HepG2 (cell line): ENCODE measurements around the gene CSNK2B. TPM values are rescaled to one million over a fixed set of nuclear protein-coding genes. Genes with fewer than 3 reads are reported as not detected.

Experiments
- CCAR2 ChIP-seq: fragments of 200-400 bp; formaldehyde crosslinking; optimal IDR thresholded peaks from 2 replicates; pipeline ENCODE3; 2018; ENCODE audit warnings: low read depth, mild to moderate bottlenecking, low read length, moderate library complexity
- ELF3 ChIP-seq: IDR thresholded peaks from 2 replicates; pipeline ENCODE4 v1.6.1; 2016; ENCODE audit warnings: missing genetic modification reagents, missing compliant biosample characterization
- GLI4 ChIP-seq: sonication (generic); formaldehyde crosslinking; IDR thresholded peaks from 2 replicates; pipeline ENCODE4 v1.5.1; 2020; ENCODE audit warnings: missing genetic modification reagents, mild to moderate bottlenecking, moderate library complexity, borderline replicate concordance
- HDAC6 ChIP-seq: fragments of 200-600 bp; sonication (generic); IDR thresholded peaks from 2 replicates; pipeline ENCODE4 v1.7.0; 2017; ENCODE audit warnings: mild to moderate bottlenecking, antibody characterized with exemption, low read length, low read depth
- TEAD3 ChIP-seq: optimal IDR thresholded peaks from 2 replicates; pipeline ENCODE3; 2016; ENCODE audit warnings: borderline replicate concordance
- XBP1 ChIP-seq: sonication (generic); formaldehyde crosslinking; IDR thresholded peaks from 2 replicates; pipeline ENCODE4 v1.5.0; 2020; ENCODE audit warnings: missing genetic modification reagents
- ZFP36L2 ChIP-seq: sonication (generic); formaldehyde crosslinking; IDR thresholded peaks from 2 replicates; pipeline ENCODE4 v1.4.0; 2020; ENCODE audit warnings: missing genetic modification reagents
- polyA plus RNA-seq, 8 experiments: library from polyadenylated mRNA; depleted of rRNA in 3 of 8; stranded (reverse) in 7 of 8; unstranded in 1 of 8; fragments of >200 nt; fragmentation: Illumina TruSeq in 4 of 8; extraction: Trizol in 4 of 8; gene quantifications; 2 replicates each; pipeline versions ENCODE4 v1.2.1 to v1.2.3, GENCODE V29; 2011 to 2016; ENCODE audit warnings: low read depth in 4 of 8, missing spikeins in 1 of 8, mixed read lengths in 1 of 8; ENCODE audit not compliant: insufficient read depth in 1 of 8
- total RNA-seq, 5 experiments: library from RNA; depleted of rRNA; stranded (reverse); fragments of >200 nt; fragmentation: Illumina TruSeq; extraction: Trizol; gene quantifications; 2 replicates each; pipeline ENCODE4 v1.2.3, GENCODE V29; 2016; ENCODE audit warnings: low read depth in 1 of 5
- TF ChIP-seq, protein P1 (sequence below): sonication (generic); formaldehyde crosslinking; IDR thresholded peaks from 2 replicates; pipeline ENCODE4 v1.4.0; 2020; ENCODE audit warnings: missing genetic modification reagents
- TF ChIP-seq, protein P2 (sequence below): sonication (generic); formaldehyde crosslinking; IDR thresholded peaks from one replicate; pipeline ENCODE4 v1.5.1; 2020; ENCODE audit warnings: mild to moderate bottlenecking, missing genetic modification reagents; ENCODE audit errors: not compliant biosample characterization

CSNK2B gene
- total and polyA plus RNA-seq, 2 of the 13 experiments (the other 11 are each of a cell fraction or from before 2014, with no cell fraction given): 111 to 296 TPM

DNA sequence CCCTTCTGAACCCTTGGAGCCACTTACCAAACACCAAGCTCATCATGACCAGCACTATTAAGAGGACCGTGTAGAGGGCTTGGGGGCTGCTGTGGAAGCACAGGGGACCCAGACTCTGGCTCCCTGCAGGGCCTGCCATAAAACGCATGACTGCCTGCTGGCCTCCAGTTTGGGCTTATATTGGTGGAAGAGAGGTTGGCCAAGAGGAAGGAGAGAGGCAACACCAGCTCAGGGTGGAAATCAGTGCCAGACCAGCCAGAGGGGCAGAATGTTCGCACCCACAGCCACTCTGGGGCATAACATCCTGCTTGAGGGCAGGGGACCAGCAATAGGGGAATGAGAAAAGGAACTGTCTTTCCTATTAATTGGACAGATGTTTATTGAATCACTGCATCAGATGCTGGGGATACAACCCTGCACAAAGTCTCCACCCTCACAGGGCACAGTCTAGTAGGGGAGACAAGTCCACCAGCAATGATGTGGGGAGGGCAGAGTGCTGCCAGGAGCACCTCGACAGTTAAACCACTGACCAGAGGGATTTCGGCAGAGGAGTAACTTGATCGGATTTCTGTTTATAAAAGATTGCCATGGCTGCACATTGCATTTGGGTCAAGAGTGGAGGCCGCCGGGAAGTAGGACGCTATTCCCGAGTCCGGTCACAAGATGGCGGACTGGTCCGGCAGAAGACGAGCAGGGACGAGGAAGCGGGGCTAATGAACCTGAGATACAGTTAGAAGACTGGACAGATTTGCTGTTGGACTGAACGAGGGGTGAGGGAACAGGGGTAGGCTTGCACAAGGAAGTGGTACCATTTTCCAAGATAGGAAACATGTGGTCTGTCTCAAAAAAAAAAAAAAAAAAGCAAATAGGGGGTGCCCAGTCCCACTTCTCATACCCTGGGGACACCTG is 14.6 kb downstream of the CSNK2B start, which contains the start of gene LY6G5C (continued):
- TF ChIP-seq, protein P1, sequence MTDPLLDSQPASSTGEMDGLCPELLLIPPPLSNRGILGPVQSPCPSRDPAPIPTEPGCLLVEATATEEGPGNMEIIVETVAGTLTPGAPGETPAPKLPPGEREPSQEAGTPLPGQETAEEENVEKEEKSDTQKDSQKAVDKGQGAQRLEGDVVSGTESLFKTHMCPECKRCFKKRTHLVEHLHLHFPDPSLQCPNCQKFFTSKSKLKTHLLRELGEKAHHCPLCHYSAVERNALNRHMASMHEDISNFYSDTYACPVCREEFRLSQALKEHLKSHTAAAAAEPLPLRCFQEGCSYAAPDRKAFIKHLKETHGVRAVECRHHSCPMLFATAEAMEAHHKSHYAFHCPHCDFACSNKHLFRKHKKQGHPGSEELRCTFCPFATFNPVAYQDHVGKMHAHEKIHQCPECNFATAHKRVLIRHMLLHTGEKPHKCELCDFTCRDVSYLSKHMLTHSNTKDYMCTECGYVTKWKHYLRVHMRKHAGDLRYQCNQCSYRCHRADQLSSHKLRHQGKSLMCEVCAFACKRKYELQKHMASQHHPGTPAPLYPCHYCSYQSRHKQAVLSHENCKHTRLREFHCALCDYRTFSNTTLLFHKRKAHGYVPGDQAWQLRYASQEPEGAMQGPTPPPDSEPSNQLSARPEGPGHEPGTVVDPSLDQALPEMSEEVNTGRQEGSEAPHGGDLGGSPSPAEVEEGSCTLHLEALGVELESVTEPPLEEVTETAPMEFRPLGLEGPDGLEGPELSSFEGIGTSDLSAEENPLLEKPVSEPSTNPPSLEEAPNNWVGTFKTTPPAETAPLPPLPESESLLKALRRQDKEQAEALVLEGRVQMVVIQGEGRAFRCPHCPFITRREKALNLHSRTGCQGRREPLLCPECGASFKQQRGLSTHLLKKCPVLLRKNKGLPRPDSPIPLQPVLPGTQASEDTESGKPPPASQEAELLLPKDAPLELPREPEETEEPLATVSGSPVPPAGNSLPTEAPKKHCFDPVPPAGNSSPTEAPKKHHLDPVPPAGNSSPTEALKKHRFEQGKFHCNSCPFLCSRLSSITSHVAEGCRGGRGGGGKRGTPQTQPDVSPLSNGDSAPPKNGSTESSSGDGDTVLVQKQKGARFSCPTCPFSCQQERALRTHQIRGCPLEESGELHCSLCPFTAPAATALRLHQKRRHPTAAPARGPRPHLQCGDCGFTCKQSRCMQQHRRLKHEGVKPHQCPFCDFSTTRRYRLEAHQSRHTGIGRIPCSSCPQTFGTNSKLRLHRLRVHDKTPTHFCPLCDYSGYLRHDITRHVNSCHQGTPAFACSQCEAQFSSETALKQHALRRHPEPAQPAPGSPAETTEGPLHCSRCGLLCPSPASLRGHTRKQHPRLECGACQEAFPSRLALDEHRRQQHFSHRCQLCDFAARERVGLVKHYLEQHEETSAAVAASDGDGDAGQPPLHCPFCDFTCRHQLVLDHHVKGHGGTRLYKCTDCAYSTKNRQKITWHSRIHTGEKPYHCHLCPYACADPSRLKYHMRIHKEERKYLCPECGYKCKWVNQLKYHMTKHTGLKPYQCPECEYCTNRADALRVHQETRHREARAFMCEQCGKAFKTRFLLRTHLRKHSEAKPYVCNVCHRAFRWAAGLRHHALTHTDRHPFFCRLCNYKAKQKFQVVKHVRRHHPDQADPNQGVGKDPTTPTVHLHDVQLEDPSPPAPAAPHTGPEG (CRISPR knock-in tag): no peak; the same call in 1 of the 2 replicates
- TF ChIP-seq XBP1 (no peak), GLI4 (CRISPR knock-in tag) (no peak), ELF3 (CRISPR knock-in tag) (peak; percentile 89), TEAD3 (CRISPR knock-in tag) (no peak), CCAR2 (no peak), HDAC6 (no peak), ZFP36L2 (CRISPR knock-in tag) (no peak)
- TF ChIP-seq, protein P2, sequence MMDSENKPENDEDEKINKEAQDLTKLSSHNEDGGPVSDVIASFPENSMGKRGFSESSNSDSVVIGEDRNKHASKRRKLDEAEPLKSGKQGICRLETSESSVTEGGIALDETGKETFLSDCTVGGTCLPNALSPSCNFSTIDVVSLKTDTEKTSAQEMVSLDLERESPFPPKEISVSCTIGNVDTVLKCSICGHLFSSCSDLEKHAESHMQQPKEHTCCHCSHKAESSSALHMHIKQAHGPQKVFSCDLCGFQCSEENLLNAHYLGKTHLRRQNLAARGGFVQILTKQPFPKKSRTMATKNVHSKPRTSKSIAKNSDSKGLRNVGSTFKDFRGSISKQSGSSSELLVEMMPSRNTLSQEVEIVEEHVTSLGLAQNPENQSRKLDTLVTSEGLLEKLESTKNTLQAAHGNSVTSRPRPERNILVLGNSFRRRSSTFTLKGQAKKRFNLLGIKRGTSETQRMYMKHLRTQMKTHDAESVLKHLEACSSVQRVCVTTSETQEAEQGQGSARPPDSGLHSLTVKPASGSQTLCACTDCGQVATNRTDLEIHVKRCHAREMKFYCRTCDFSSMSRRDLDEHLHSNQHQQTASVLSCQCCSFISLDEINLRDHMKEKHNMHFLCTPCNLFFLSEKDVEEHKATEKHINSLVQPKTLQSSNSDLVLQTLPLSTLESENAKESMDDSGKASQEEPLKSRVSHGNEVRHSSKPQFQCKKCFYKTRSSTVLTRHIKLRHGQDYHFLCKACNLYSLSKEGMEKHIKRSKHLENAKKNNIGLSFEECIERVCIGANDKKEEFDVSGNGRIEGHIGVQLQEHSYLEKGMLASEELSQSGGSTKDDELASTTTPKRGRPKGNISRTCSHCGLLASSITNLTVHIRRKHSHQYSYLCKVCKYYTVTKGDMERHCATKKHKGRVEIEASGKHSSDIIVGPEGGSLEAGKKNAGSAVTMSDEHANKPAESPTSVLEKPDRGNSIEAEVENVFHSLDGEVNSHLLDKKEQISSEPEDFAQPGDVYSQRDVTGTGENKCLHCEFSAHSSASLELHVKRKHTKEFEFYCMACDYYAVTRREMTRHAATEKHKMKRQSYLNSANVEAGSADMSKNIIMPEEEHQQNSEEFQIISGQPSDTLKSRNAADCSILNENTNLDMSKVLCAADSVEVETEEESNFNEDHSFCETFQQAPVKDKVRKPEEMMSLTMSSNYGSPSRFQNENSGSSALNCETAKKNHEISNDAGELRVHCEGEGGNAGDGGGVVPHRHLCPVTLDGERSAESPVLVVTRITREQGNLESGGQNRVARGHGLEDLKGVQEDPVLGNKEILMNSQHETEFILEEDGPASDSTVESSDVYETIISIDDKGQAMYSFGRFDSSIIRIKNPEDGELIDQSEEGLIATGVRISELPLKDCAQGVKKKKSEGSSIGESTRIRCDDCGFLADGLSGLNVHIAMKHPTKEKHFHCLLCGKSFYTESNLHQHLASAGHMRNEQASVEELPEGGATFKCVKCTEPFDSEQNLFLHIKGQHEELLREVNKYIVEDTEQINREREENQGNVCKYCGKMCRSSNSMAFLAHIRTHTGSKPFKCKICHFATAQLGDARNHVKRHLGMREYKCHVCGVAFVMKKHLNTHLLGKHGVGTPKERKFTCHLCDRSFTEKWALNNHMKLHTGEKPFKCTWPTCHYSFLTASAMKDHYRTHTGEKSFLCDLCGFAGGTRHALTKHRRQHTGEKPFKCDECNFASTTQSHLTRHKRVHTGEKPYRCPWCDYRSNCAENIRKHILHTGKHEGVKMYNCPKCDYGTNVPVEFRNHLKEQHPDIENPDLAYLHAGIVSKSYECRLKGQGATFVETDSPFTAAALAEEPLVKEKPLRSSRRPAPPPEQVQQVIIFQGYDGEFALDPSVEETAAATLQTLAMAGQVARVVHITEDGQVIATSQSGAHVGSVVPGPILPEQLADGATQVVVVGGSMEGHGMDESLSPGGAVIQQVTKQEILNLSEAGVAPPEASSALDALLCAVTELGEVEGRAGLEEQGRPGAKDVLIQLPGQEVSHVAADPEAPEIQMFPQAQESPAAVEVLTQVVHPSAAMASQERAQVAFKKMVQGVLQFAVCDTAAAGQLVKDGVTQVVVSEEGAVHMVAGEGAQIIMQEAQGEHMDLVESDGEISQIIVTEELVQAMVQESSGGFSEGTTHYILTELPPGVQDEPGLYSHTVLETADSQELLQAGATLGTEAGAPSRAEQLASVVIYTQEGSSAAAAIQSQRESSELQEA (CRISPR knock-in tag): no peak
